DMS53 treated with DMSO at 0.1 percent for 48 hours (cell line): ENCODE measurements around the gene AHRR.
"Not testable (repeated sequence)": the region's sequence is repeated elsewhere in the genome, so short reads cannot be mapped to it uniquely, and the experiment has no call there.

Source experiments
- DNase-seq: peaks from one replicate; lab custom pipeline; 2025; ENCODE audit not compliant: unreplicated experiment; lab: John Stamatoyannopoulos, UW

The AHRR gene

GRCh38 chr5:470961-471749 is 149.6 kb downstream of the AHRR start:
- no peak for DNase-seq

GRCh38 chr5:471750-472058 is 150.2 kb downstream of the AHRR start:
- DNase-seq = no peak

GRCh38 chr5:472076-472655 is 150.7 kb downstream of the AHRR start:
- no peak for DNase-seq

GRCh38 chr5:472656-473550 is 151.4 kb downstream of the AHRR start:
- peak; percentile 75 for DNase-seq

- peak; percentile 30 for DNase-seq
Measured at GRCh38 chr5:473551-474192, 152.2 kb downstream of the AHRR start.

- DNase-seq = not testable (repeated sequence)
Measured at GRCh38 chr5:474232-474839, 152.8 kb downstream of the AHRR start.

GRCh38 chr5:474840-475661 is 153.5 kb downstream of the AHRR start:
- no peak for DNase-seq

- no peak for DNase-seq
Measured at GRCh38 chr5:475704-476101, 154.2 kb downstream of the AHRR start.

GRCh38 chr5:476102-476813 is 154.7 kb downstream of the AHRR start:
- DNase-seq = no peak

GRCh38 chr5:476814-477175 is 155.3 kb downstream of the AHRR start:
- DNase-seq = no peak

GRCh38 chr5:477247-477646 is 155.7 kb downstream of the AHRR start:
- DNase-seq = no peak

GRCh38 chr5:477871-478270 is 156.4 kb downstream of the AHRR start:
- DNase-seq = no peak

GRCh38 chr5:478369-478981 is 157.0 kb downstream of the AHRR start:
- no peak for DNase-seq

GRCh38 chr5:478982-479535 is 157.5 kb downstream of the AHRR start:
- DNase-seq = no peak

- no peak for DNase-seq
Measured at GRCh38 chr5:479566-480319, 158.2 kb downstream of the AHRR start.

- no peak for DNase-seq
Measured at GRCh38 chr5:481347-481746, 159.8 kb downstream of the AHRR start.

GRCh38 chr5:482021-482420 is 160.5 kb downstream of the AHRR start:
- no peak for DNase-seq

GRCh38 chr5:482506-482905 is 161.0 kb downstream of the AHRR start:
- DNase-seq = no peak
